HL-60 (cell line): Measurements from ENCODE around the gene OR10H3.
"Not testable (repeated sequence)": the region's sequence is repeated elsewhere in the genome, so short reads cannot be mapped to it uniquely, and the experiment has no call there.

Source experiments
- CTCF ChIP-seq: IDR thresholded peaks from one replicate; pipeline ENCODE4 v1.5.1; 2011; ENCODE audit warnings: low read length, control low read depth, inconsistent platforms; ENCODE audit not compliant: insufficient read depth
- GABPA ChIP-seq: IDR thresholded peaks from 2 replicates; pipeline ENCODE4 v1.6.1; 2012; ENCODE audit warnings: low read depth
- REST ChIP-seq: IDR thresholded peaks from 2 replicates; pipeline ENCODE4 v1.6.1; 2012; ENCODE audit warnings: low read depth; ENCODE audit not compliant: insufficient replicate concordance

- not testable (repeated sequence) for TF ChIP-seq CTCF, REST, GABPA
Measured at GRCh38 chr19:15774159-15774558, 36.4 kb downstream of the OR10H3 start.
